ENCODE data around the gene SHISA3. TPM values are rescaled to one million over a fixed set of nuclear protein-coding genes. Genes with fewer than 3 reads are reported as not detected.

Gene SHISA3
- total and polyA plus RNA-seq, 3 donors from 2014 or later, result 0.81 to 1.6 TPM; not detected in 1

DNA sequence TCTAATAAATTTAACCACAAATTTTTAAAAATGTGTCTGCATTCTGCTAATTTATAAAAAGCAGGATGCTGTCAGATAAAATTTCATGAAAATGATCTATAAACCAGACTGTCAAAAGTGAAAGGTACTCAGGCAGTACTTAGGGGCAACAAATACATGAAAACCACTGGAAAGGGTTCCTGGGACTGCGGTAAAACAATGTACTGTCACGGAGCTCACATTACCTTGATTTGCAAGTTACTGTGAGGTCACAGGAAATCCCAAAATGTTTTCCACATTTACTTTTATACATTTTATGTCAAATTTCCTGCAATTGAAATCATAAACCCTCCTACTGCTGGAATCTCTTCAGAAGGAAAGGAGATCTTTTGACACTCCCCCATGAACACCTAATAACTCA lies 45.3 kb downstream of the SHISA3 start:
- intact Hi-C loops (cut with DNase I; ENCODE audit: low total_unique reads), result no loop called here
- Histone ChIP-seq H3K4me3 (no peak overlapping the region), H3K27me3 (no peaks in the 10 kb centered on the region), H3K27ac (no peak overlapping the region), H3K4me1 (no peaks in the 10 kb centered on the region), H3K36me3 (ENCODE audit: low read depth, missing control alignments) (no peaks in the 10 kb centered on the region), H3K9me3 (no peaks in the 10 kb centered on the region)
- no peak for DNase-seq
- TF ChIP-seq, protein P1, sequence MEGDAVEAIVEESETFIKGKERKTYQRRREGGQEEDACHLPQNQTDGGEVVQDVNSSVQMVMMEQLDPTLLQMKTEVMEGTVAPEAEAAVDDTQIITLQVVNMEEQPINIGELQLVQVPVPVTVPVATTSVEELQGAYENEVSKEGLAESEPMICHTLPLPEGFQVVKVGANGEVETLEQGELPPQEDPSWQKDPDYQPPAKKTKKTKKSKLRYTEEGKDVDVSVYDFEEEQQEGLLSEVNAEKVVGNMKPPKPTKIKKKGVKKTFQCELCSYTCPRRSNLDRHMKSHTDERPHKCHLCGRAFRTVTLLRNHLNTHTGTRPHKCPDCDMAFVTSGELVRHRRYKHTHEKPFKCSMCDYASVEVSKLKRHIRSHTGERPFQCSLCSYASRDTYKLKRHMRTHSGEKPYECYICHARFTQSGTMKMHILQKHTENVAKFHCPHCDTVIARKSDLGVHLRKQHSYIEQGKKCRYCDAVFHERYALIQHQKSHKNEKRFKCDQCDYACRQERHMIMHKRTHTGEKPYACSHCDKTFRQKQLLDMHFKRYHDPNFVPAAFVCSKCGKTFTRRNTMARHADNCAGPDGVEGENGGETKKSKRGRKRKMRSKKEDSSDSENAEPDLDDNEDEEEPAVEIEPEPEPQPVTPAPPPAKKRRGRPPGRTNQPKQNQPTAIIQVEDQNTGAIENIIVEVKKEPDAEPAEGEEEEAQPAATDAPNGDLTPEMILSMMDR (IDR thresholded peaks at IDR 0.05), result no peak
- TF ChIP-seq POLR2A (IDR thresholded peaks at IDR 0.05), result no peak
- WGBS, 2 donors, result 82 to 87% methylated on average over 2 of the region's 2 CpGs

DNA sequence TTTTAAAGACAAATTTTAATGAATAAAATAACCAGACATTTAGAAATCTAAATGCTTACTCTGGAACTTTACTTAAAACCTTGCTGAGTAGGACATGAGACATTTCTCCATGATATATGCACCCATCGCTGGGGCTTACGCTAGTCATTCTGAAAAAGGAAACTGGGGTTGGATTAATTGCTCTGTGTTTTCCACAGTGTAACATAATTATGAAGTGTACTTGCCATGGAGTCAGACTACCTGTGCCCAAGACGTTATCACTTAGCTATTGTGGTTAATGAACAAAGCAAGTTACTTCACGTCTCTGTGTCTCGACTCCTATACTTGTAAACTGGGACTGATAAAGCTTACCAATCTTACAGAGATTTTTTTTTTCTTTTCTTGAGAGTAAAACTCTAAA lies 47.8 kb downstream of the SHISA3 start:
- no peak overlapping the region for H3K4me3 ChIP-seq
- no peaks in the 10 kb centered on the region for H3K4me1 ChIP-seq
- H3K27me3 ChIP-seq, result no peaks in the 10 kb centered on the region
- no peaks in the 10 kb centered on the region for H3K9me3 ChIP-seq
- no peak for DNase-seq
- intact Hi-C loops (cut with DNase I; ENCODE audit: low total_unique reads), result no loop called here
- no peak overlapping the region for H3K27ac ChIP-seq
- no peaks in the 10 kb centered on the region for H3K36me3 ChIP-seq (ENCODE audit: low read depth, missing control alignments)
- WGBS, 2 donors, result 91 to 93% methylated on average over 5 of the region's 5 CpGs
- TF ChIP-seq, protein P1 (IDR thresholded peaks at IDR 0.05), result no peak

DNA sequence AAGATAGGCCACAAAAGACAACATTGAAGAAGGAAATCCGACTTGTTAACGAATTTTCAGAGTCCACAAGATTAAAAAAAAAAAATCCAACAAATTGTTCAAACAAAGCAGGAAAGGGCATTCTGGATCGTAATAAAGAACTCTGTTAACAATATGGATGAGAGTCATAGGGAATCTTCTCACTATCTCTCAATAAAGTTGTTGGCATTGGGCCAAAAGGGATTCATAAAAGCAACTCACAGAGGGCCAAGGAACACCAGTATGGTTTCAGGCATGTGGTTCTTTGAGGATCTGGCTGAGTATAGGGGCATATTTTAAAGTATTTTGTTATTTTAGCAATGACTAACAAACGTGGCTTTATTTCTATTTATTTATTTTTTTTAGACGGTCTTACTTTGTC lies 49.5 kb downstream of the SHISA3 start:
- Histone ChIP-seq H3K9me3 (no peaks in the 10 kb centered on the region), H3K36me3 (ENCODE audit: low read depth, missing control alignments) (no peaks in the 10 kb centered on the region), H3K4me1 (no peaks in the 10 kb centered on the region), H3K27me3 (no peaks in the 10 kb centered on the region), H3K4me3 (no peak overlapping the region), H3K27ac (no peak overlapping the region)
- TF ChIP-seq POLR2A (IDR thresholded peaks at IDR 0.05), result no peak
- intact Hi-C loops (cut with DNase I; ENCODE audit: low total_unique reads), result no loop called here
- 66 to 70% methylated on average over 5 of the region's 5 CpGs for WGBS, 2 donors
- no peak for DNase-seq

Other genes with a start within 250 kb of the SHISA3 start
- 10 to 100 TPM; 35.7 to 43.7 TPM for gene BEND4, start 244.8 kb upstream of the SHISA3 start, total RNA-seq
- gene BEND4, start 244.8 kb upstream of the SHISA3 start, polyA plus RNA-seq (ENCODE audit: insufficient read depth, low read depth, low replicate concordance), result 16.0 TPM